AG20443 (cell line): Measurements from ENCODE around the gene TRAK1.

Source experiments
- DNase-seq: peaks from one replicate; pipeline ENCODE4 v3.0.0; 2012; ENCODE audit warnings: low spot score, mixed read lengths

Gene TRAK1

DNA sequence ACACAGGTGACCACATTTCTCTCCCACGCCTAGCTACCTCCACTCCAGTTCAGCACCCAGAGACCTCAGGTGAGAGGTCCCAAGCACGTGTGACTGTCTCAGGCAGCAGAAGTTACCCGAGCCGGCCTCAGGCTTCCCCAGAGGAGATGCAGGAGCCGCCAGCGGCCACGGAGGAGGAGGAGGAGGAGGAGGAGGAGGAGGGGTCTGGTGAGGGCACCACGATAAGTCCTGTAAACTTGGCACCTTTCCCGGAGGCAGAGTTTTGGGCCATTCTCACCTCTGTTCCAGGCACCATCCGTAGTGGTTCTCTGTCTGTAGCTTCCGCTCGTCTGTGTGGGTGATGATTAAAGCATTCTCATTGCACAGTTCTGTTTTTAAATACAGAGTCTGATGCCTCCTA, 118.8 kb downstream of the TRAK1 start:
- no peak for DNase-seq

- no peak for DNase-seq
These were observed 119.6 kb downstream of the TRAK1 start for GRCh38 chr3:42210726-42211125.

GRCh38 chr3:42213417-42213816, 122.3 kb downstream of the TRAK1 start:
- no peak for DNase-seq

DNA sequence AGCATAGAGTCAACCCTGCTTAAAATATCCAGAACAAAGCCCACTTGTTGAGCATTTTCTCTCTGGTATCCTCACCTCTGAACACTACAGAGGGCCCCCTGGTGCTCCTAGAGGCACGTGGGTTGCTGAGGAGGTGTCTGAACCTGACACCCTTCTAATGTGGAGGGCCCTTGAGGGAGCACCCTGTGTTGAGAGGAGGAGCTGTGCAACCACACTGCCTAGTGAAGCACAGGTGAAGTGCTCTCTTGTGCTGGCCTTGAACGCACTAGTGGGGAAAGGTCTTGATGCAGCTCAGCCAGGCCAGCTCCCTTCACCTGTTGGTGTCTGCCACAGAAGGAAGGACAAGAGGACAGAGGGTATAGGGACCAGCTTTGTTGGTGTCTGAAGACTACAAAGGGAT, 122.9 kb downstream of the TRAK1 start:
- no peak for DNase-seq

GRCh38 chr3:42214565-42215283, 123.6 kb downstream of the TRAK1 start:
- DNase-seq = peak; percentile 66

DNA sequence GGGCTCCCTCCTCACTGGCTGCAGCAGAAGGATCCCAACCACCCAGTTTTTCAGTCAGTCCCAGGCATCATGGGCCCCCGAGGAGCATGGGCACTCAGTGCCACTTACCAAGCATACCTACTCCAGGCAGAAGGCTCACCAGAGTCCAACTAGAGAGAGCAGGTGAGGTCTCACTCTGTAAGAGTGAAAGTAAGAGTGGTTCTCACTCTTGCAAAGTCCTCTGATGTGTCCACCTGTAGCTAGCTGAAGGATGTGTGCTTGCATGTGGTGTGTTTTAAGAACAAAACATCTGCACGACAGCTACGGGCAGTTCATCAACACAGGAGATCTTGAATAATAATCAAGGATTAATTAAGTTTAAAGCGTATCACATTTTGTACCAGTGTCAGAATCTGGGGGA, 125.1 kb downstream of the TRAK1 start:
- DNase-seq = no peak

DNA sequence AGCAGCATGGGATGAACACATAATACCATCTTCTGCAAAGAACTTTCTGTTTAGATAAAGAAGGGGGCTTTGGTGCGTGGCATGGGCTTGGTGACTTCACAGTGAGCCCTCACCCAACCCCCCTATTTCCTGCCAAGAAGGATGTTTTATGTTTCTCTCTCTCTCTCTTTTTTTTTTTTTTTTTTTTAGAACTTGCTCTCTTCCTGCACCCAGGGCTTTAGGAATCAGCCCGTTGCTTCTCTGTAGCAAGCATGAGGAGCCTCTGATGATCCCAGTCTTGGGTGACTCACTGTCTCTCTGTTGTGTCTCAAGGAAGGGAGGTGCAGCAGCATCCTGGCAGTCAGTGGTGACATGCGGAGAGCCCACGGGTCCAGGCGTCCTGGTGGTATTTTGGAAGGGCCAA, 125.8 kb downstream of the TRAK1 start:
- DNase-seq = peak; percentile 60

- no peak for DNase-seq
These were observed 129.4 kb downstream of the TRAK1 start for GRCh38 chr3:42220436-42221121.

- no peak for DNase-seq
These were observed 132.0 kb downstream of the TRAK1 start for GRCh38 chr3:42222942-42223693.

- DNase-seq = no peak
These were observed 133.0 kb downstream of the TRAK1 start for GRCh38 chr3:42224178-42224577.

- no peak for DNase-seq
These were observed 133.7 kb downstream of the TRAK1 start for GRCh38 chr3:42224658-42225421.

- DNase-seq = no peak
These were observed 134.6 kb downstream of the TRAK1 start for GRCh38 chr3:42225486-42226363.

DNA sequence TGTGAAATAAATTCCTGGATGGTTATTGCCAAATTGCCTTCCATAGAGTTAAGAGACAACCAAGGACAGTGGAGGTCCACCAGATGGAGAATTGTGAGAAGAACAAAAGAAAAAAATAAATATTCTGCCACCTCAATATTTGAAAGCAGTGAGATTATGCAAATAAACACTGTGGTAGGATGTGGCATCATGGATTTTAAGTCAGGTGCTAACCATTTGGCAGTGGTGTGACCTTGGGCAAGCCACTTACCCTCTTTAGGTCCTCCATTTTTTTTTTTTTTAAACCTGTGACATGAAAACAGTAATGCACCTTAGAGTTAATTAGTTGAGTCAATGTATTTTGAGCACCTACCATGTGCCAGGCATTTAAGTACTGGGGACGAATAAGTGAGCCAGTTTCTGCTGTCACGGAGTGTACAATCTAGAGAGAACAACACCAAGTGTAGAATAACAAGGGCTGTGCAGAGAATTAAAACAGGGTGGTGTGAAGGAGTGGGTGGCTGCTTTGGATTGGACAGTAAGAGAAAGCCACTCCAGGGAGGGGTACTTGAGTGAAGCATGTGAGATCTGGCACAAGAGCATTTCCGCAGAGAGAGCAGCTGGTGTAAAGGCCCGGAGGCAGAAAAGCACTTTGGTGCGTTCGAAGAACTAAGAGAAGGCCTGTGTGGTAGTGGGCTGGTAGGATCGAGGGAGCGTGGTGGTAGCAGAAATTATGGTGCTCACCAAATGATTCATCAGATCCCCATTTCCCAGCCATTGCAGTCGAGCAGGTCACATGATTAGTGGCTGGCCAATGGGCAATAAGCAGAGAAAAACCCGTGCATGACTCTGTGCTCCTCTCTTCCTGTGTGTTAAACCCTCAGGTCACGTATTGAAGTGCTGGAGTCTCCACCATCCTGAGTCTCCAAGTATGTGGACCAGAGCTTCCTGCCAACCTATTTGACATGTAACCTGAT, 135.6 kb downstream of the TRAK1 start:
- DNase-seq = peak; percentile 28

GRCh38 chr3:42228796-42229195, 137.6 kb downstream of the TRAK1 start:
- no peak for DNase-seq

DNA sequence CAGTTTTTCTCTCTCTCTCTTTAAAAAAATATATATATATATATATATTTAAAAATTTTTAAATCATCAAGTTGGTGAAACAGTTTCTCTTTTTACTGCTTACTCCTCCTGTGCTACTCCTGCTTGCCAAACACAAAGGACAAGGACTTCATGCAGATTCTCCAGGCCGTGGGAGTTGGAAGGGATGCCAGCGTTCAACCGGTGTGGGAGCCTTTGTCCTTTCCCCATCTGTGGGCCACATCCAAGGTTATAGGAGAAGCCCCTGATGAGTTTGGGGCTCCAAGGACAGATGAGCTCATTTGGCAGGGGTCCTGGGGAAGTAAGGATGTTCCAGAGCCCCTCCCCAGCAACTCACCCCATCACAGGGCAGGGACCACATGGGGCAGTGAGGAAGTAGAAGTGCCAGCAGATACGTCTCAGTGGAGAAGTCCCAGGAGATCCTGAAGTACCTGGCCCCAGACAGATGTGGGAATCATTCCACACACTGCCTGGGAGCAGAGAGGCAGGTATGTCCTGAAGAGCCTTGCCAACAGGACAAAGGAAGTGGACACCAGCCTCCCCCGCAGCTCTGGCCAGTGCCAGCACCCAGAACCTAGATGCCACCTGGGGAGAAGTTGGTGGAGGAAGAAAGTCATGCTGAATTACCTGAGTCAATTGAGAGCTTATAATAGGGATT, 138.2 kb downstream of the TRAK1 start:
- DNase-seq = no peak

DNA sequence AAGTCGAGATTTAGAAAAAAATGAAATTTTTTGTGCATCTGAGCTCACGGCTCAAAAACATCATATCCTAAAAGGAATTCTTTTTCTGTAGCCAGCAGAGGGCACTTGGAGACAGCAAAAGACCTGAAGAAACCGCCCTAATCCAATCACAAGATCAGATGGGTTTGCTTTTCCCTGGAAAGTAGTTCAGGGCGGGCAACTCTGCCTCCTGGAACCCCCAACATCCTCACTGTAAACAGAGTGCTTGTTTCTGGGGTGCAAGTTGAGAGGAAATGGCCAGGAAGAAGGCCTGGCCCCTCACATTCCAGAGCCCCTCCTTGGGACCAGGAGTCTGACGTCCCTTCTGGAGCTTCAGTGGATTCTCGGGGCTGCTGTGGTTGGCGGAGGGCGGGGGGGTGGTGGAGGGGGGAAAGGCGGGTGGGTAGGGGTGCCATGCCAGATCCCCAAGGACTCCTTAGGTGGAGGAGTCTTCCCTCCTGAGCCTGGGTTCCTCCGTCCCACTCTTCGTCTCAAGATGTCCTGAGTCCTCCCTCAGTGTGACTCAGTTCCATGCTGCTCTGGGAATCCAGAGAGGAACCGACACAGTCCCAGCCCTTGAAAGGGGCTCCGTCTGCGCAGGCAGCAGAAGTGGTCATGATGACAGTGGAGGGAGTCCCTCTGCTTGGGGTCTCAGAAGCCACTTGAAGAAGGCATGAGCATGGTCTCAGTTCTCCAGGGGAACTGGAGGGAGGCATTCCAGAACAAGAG, 139.0 kb downstream of the TRAK1 start:
- peak; percentile 79 for DNase-seq

GRCh38 chr3:42230860-42231259, 139.7 kb downstream of the TRAK1 start:
- DNase-seq = no peak

DNA sequence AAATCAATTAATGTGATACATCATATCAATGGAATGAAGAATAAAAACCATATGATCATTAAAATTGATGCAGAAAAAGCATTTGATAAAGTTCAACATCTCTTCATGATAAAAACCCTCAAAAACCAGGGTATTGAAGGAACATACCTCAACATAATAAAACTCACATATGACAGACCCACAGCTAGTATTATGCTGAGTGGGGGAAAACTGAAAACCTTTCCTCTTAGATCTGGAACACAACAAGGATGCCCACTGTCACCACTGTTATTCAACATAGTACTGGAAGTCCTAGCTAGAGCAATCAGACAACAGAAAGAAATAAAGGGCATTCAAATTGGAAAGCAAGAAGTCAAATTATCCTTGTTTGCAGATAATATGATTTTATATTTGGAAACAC, 144.4 kb downstream of the TRAK1 start:
- no peak for DNase-seq

DNA sequence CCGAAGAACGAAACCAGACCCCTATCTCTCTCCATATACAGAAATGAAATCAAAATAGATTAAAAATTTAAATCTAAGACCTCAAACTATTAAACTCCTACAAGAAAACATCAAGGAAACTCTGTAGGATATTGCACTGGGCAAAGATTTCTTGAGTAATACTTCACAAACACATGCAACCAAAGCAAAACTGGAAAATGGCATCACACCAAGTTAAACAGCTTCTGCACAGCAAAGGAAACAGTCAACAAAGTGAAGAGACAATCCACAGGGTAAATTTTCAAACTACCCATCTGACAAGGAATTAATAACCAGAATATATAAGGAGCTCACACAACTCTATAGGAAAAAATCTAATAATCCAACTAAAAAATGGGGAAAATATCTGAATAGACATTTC, 145.5 kb downstream of the TRAK1 start:
- no peak for DNase-seq
